Tibial nerve (tissue), 4 donors: Measurements from ENCODE around the gene RAET1E.

Source experiments
- EP300 ChIP-seq, 2 donors: sonication (generic); formaldehyde crosslinking; IDR thresholded peaks; one replicate each; pipeline ENCODE4 v1.6.1; 2017; ENCODE audit warnings: antibody characterized with exemption in 2 of 2, mild to moderate bottlenecking in 1 of 2
- POLR2A ChIP-seq, 2 donors: fragments of 450-650 bp; IDR thresholded peaks; one replicate each; pipeline ENCODE4 v1.6.1; 2017; ENCODE audit warnings: antibody characterized with exemption in 2 of 2, mild to moderate bottlenecking in 2 of 2, moderate library complexity in 2 of 2
- TF ChIP-seq, protein P1 (sequence below), 5 experiments: fragments of 200-600 bp in 3 of 5; fragments of 450-650 bp in 2 of 5; sonication (generic) in 3 of 5; IDR thresholded peaks; one replicate each; pipeline ENCODE4 v1.5.1; 2016 to 2019; ENCODE audit warnings: antibody characterized with exemption in 5 of 5, mild to moderate bottlenecking in 3 of 5, moderate library complexity in 2 of 5

- TF ChIP-seq, protein P1, sequence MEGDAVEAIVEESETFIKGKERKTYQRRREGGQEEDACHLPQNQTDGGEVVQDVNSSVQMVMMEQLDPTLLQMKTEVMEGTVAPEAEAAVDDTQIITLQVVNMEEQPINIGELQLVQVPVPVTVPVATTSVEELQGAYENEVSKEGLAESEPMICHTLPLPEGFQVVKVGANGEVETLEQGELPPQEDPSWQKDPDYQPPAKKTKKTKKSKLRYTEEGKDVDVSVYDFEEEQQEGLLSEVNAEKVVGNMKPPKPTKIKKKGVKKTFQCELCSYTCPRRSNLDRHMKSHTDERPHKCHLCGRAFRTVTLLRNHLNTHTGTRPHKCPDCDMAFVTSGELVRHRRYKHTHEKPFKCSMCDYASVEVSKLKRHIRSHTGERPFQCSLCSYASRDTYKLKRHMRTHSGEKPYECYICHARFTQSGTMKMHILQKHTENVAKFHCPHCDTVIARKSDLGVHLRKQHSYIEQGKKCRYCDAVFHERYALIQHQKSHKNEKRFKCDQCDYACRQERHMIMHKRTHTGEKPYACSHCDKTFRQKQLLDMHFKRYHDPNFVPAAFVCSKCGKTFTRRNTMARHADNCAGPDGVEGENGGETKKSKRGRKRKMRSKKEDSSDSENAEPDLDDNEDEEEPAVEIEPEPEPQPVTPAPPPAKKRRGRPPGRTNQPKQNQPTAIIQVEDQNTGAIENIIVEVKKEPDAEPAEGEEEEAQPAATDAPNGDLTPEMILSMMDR (IDR thresholded peaks at IDR 0.05), result no peak
- TF ChIP-seq POLR2A (IDR thresholded peaks at IDR 0.05), result no peak
- peak in 1 of 2 donors; percentile 36 for TF ChIP-seq EP300 (IDR thresholded peaks at IDR 0.05)
These were observed 34.8 kb downstream of the RAET1E start for GRCh38 chr6:149862922-149863697.
